K562 (cell line): ENCODE results near the gene MOCS3. TPM values are rescaled to one million over a fixed set of nuclear protein-coding genes. Genes with fewer than 3 reads are reported as not detected.

ENCODE experiments used
- ATAC-seq: fragments of 200-7000 bp; cut with Tn5 transposase; 3 replicates; pipeline ENCODE4 v1.9.1; 2020; ENCODE audit warnings: moderate library complexity
- BruUV-seq: library from RNA; stranded (reverse); fragments of 400-500 nt; replicated peaks from 2 replicates; lab custom pipeline; 2021; lab: Mats Ljungman, UMichigan
- CTCF ChIA-PET: fragments of 300-600 bp; formaldehyde crosslinking; extraction: SDS; loops from one replicate; lab custom pipeline; 2021; ENCODE audit warnings: low intra/inter-chr PET ratio; lab: Yijun Ruan, JAX
- POLR2A ChIA-PET: fragments of 300-600, 350-650 bp; sonication (Branson Sonifier 250); formaldehyde crosslinking; extraction: SDS; loops from one replicate; lab custom pipeline; 2021; ENCODE audit warnings: antibody characterized with exemption, inconsistent platforms; lab: Yijun Ruan, JAX
- DNase-seq, 4 experiments: peaks; one replicate each; pipeline versions ENCODE4 v3.0.0 to v3.0.0-alpha.2; 2011 to 2018; ENCODE audit warnings: low spot score in 3 of 4, mixed read lengths in 3 of 4; ENCODE audit errors: extremely low read depth in 1 of 4
- FAIRE-seq: peaks from 2 replicates; lab custom pipeline; 2011; peaks lifted over from hg19 to GRCh38; lab: Jason Lieb, UNC
- H2AFZ ChIP-seq: 2 replicates; pipeline ENCODE4 v1.6.0; 2011; ENCODE audit warnings: low read depth, low read length, control low read depth, inconsistent platforms
- H3K27ac ChIP-seq: fragments of 200-600 bp; 3 replicates; pipeline ENCODE4 v1.8.0; 2011; ENCODE audit warnings: low read depth, mild to moderate bottlenecking, control low read depth, inconsistent platforms, low read length, moderate library complexity, mixed read lengths; ENCODE audit errors: extremely low read depth
- H3K27me3 ChIP-seq, 2 experiments: fragments of 300-600 bp in 1 of 2; 2 replicates in 1 of 2; 3 replicates in 1 of 2; pipeline versions ENCODE4 v1.6.0 to v1.8.0; 2011; ENCODE audit warnings: inconsistent platforms in 2 of 2, low read length in 2 of 2, mild to moderate bottlenecking in 1 of 2, mixed read lengths in 1 of 2, moderate library complexity in 1 of 2; ENCODE audit not compliant: control insufficient read depth in 2 of 2, insufficient read depth in 2 of 2
- H3K36me3 ChIP-seq: fragments of 300-600 bp; 3 replicates; pipeline ENCODE4 v1.8.0; 2011; ENCODE audit warnings: mild to moderate bottlenecking, low read length, inconsistent platforms; ENCODE audit not compliant: control insufficient read depth, insufficient read depth
- H3K4me1 ChIP-seq, 2 experiments: fragments of 200-600 bp in 1 of 2; replicated peaks in 1 of 2; 2 replicates in 1 of 2; 3 replicates in 1 of 2; pipeline versions ENCODE4 v1.5.1 to v1.8.0; 2011; ENCODE audit warnings: inconsistent platforms in 2 of 2, low read length in 2 of 2, mild to moderate bottlenecking in 1 of 2, mixed read lengths in 1 of 2, moderate library complexity in 1 of 2; ENCODE audit not compliant: control insufficient read depth in 2 of 2, insufficient read depth in 2 of 2
- H3K4me2 ChIP-seq: 2 replicates; pipeline ENCODE4 v1.6.1; 2011; ENCODE audit warnings: low read length, control low read depth, inconsistent platforms, mixed read lengths; ENCODE audit not compliant: insufficient read depth
- H3K4me3 ChIP-seq: fragments of 200-600 bp; sonication (generic), shearing (Covaris generic); 2 replicates; pipeline ENCODE4 v1.5.1; 2016; ENCODE audit warnings: control low read depth, inconsistent platforms
- H3K79me2 ChIP-seq: fragments of 200-600 bp; 3 replicates; pipeline ENCODE4 v1.8.0; 2011; ENCODE audit warnings: low read length, inconsistent platforms; ENCODE audit not compliant: control insufficient read depth, insufficient read depth
- H3K9ac ChIP-seq, 2 experiments: 2 replicates each; pipeline versions ENCODE4 v1.6.0 to v1.6.1; 2011; ENCODE audit warnings: low read depth in 2 of 2, low read length in 2 of 2, control low read depth in 1 of 2, inconsistent platforms in 1 of 2, mild to moderate bottlenecking in 1 of 2, mixed read lengths in 1 of 2; ENCODE audit not compliant: insufficient read depth in 1 of 2
- H3K9me1 ChIP-seq: one replicate; pipeline ENCODE4 v1.6.0; 2011; ENCODE audit warnings: inconsistent platforms, mild to moderate bottlenecking, low read length, moderate library complexity; ENCODE audit not compliant: control insufficient read depth, insufficient read depth
- H3K9me3 ChIP-seq: replicated peaks from 2 replicates; pipeline ENCODE4 v1.5.1; 2011; ENCODE audit warnings: low read depth, low read length, inconsistent platforms; ENCODE audit not compliant: control insufficient read depth, insufficient read depth
- H4K20me1 ChIP-seq: replicated peaks from 2 replicates; pipeline ENCODE4 v1.6.1; 2011; ENCODE audit warnings: low read length, inconsistent platforms, mixed read lengths; ENCODE audit not compliant: control insufficient read depth, insufficient read depth
- BRCA1 ChIP-seq, 2 experiments: fragments of 450-650 bp in 1 of 2; sonication (generic) in 1 of 2; formaldehyde crosslinking in 1 of 2; IDR thresholded peaks; 2 replicates each; pipeline versions ENCODE4 v1.5.0 to v1.6.1; 2017 to 2020; ENCODE audit warnings: mild to moderate bottlenecking in 1 of 2, missing genetic modification reagents in 1 of 2
- CHAMP1 ChIP-seq: fragments of 450-650 bp; IDR thresholded peaks from 2 replicates; pipeline ENCODE4 v1.6.1; 2016; ENCODE audit warnings: mild to moderate bottlenecking
- HLTF ChIP-seq: fragments of 450-650 bp; IDR thresholded peaks from 2 replicates; pipeline ENCODE4 v1.6.1; 2016
- MTA2 ChIP-seq: fragments of 450-650 bp; IDR thresholded peaks from 2 replicates; pipeline ENCODE4 v1.6.1; 2016; ENCODE audit warnings: low read depth
- TFAP4 ChIP-seq: sonication (generic); formaldehyde crosslinking; IDR thresholded peaks from 2 replicates; pipeline ENCODE4 v1.8.0; 2022; ENCODE audit warnings: missing genetic modification reagents, mild to moderate bottlenecking, moderate library complexity, borderline replicate concordance
- ZNF395 ChIP-seq: fragments of 200-800 bp; sonication (Bioruptor generic); IDR thresholded peaks from 2 replicates; pipeline ENCODE4 v1.6.1; 2017; ENCODE audit warnings: missing genetic modification characterization, missing compliant biosample characterization
- WGBS: fragments of 100-300 bp; shearing (Covaris generic); methylation state at CpG from one replicate; pipeline ENCODE4 v1.1.6; 2016; ENCODE audit warnings: low coverage, mixed read lengths; ENCODE audit not compliant: insufficient coverage; ENCODE audit errors: missing lambda C conversion rate; 5-methylcytosine and 5-hydroxymethylcytosine counted together
- in situ Hi-C: fragments of 300-500 bp; cut with MboI; formaldehyde crosslinking; loops from 4 replicates; pipeline ENCODE4 v1.15.0; 2018; ENCODE audit warnings: inconsistent platforms, mixed read lengths
- intact Hi-C: fragments of 100-400 bp; cut with micrococcal nuclease; formaldehyde crosslinking; loops from 2 replicates; pipeline ENCODE4 v1.14.2; 2022
- polyA plus RNA-seq, 8 experiments: library from polyadenylated mRNA; depleted of rRNA in 4 of 8; stranded (reverse) in 5 of 8; unstranded in 3 of 8; fragments of >200 nt; fragmentation: Nextera tagmentation in 2 of 8; fragmentation: Illumina TruSeq in 1 of 8; extraction: Ambion mirVana in 2 of 8; extraction: Trizol in 1 of 8; gene quantifications; 2 replicates each; pipeline versions ENCODE4 v1.2.1 to v1.2.3, GENCODE V29; 2011 to 2014; ENCODE audit warnings: inconsistent platforms in 1 of 8, missing spikeins in 1 of 8
- total RNA-seq, 7 experiments: library from RNA; depleted of rRNA in 6 of 7; stranded (reverse); fragments of >200 nt in 6 of 7; fragmentation: Illumina TruSeq in 2 of 7; extraction: Trizol in 2 of 7; gene quantifications; 2 replicates each; pipeline versions ENCODE4 v1.2.1 to v1.2.3, GENCODE V29; 2011 to 2021; ENCODE audit warnings: low replicate concordance in 1 of 7

Gene MOCS3
- total and polyA plus RNA-seq, 9 of the 15 experiments (the other 6 are each of a cell fraction or from before 2014, with no cell fraction given) = 0.70 to 6.2 (median 2.9) TPM

GRCh38 chr20:50932016-50932485, 26.6 kb upstream of the MOCS3 start:
- Histone ChIP-seq H3K27ac (peak overlapping the region; percentile 99), H3K36me3 (peaks cover 74% of the 10 kb centered on the region), H3K9ac (peak overlapping the region; percentile 92 to 94), H3K9me3 (no peaks in the 10 kb centered on the region), H3K4me2 (peak overlapping the region; percentile 83), H3K9me1 (no peaks in the 10 kb centered on the region), H3K79me2 (peaks cover 37% of the 10 kb centered on the region), H3K4me1 (peaks cover 12 to 19% of the 10 kb centered on the region in 2 experiments), H3K27me3 (no peaks in the 10 kb centered on the region), H2AFZ (peak overlapping the region; percentile 95), H3K4me3 (peak overlapping the region; percentile 71), H4K20me1 (peaks cover 10% of the 10 kb centered on the region)
- BruUV-seq = TSS peak; percentile 91
- in situ Hi-C loops (loop anchor here (10.0 kb wide), 1 partner anchor 117 kb away; no protein-coding TSS in a partner anchor), intact Hi-C loops (no loop called here)
- ChIA-PET POLR2A (interaction anchor here (0.7 to 4.7 kb wide), 11 partner anchors 11 to 118 kb away, joined by 3 to 30 read pairs (median 4); partner anchors contain the start of genes DPM1 and MOCS3), CTCF (interaction anchor here (0.6 kb wide), 1 partner anchor 113 kb away, joined by 3 read pairs; no protein-coding TSS in a partner anchor)
- DNase-seq = no peak
- no peak for ATAC-seq
- 74% methylated on average over 6 of the region's 6 CpGs for WGBS
- peak; percentile 32 for FAIRE-seq
- TF ChIP-seq BRCA1 (IDR thresholded peaks at IDR 0.05) (no peak), BRCA1 (CRISPR knock-in tag; IDR thresholded peaks at IDR 0.05) (no peak), ZNF395 (peak; percentile 21), CHAMP1 (no peak), HLTF (no peak), TFAP4 (CRISPR knock-in tag) (0 out of 2 replicates have a peak, but pooled peaks have one; percentile 13), MTA2 (no peak)
